Mucosa of rectum (tissue), 2 donors: ENCODE measurements around the gene MAMSTR.

Experiments used
- H3K27ac ChIP-seq, 2 donors: one replicate each; pipeline ENCODE4 v1.7.0; 2013; ENCODE audit warnings: inconsistent platforms in 2 of 2, low read depth in 2 of 2, low read length in 2 of 2
- H3K27me3 ChIP-seq, 2 donors: one replicate each; pipeline ENCODE4 v1.7.0; 2013; ENCODE audit warnings: low read length in 2 of 2; ENCODE audit not compliant: control insufficient read depth in 2 of 2, insufficient read depth in 2 of 2
- H3K36me3 ChIP-seq, 2 donors: one replicate each; pipeline ENCODE4 v1.7.0; 2013; ENCODE audit warnings: low read length in 2 of 2; ENCODE audit not compliant: control insufficient read depth in 2 of 2, insufficient read depth in 2 of 2
- H3K4me1 ChIP-seq, 2 donors: one replicate each; pipeline ENCODE4 v1.7.0; 2013; ENCODE audit warnings: low read length in 2 of 2, mild to moderate bottlenecking in 1 of 2; ENCODE audit not compliant: control insufficient read depth in 2 of 2, insufficient read depth in 2 of 2
- H3K4me3 ChIP-seq, 2 donors: one replicate each; pipeline ENCODE4 v1.7.0; 2013; ENCODE audit warnings: low read length in 2 of 2
- H3K9ac ChIP-seq, 2 donors: one replicate each; pipeline ENCODE4 v1.7.0; 2013; ENCODE audit warnings: low read length in 2 of 2, low read depth in 1 of 2, mild to moderate bottlenecking in 1 of 2
- H3K9me3 ChIP-seq, 2 donors: one replicate each; pipeline ENCODE4 v1.7.0; 2013; ENCODE audit warnings: low read length in 2 of 2; ENCODE audit not compliant: control insufficient read depth in 2 of 2
- donor health status: healthy.
- donor health status: Normal muscosa, but diverticular disease.

Gene MAMSTR

DNA sequence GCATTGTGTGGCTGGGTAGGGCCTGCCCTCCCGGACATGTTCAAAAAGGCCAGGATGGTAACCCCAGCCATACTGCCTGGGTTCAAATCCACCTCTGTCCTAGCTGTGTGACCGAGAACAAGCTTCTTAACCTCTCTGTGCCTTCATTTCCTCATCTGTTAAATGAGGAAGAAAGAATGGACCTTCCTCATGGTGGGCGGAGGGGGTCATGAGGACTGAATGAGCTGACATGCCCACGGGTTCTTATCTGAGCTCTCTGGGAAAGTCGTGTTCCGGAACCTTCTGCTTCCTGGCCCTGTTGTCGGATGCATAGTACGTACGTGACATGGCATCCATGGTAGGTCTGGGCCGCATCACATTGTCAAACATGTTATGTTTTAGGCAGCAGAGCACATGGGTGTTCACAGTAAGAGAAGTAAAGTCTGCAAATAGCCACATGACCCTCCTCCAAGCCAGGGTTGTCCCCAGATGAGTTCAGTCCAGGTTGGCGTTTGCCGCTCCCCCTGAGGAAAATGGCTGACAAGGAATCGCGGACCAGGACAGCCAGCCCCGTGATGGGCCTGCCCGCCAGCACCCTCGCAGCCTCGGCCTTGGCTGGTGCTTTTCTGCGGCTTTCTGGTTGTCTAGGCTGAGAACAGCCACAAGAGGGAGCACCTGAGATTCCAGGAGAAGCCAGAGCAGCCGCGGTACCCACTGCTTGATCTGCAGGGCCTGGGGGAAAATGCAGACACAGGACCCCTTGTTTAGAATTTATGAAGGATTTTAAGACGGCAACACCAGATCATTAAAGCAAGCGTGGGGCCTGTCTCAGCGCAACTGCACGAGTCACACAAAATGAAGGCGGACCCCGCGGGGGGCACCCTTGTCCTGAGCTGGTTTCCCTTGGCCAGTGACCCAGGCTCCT is 44.4 kb downstream of the MAMSTR start:
- H3K9me3 ChIP-seq, result no peaks in the 10 kb centered on the region
- no peaks in the 10 kb centered on the region for H3K36me3 ChIP-seq
- peaks cover 9 to 25% of the 10 kb centered on the region in 2 donors for H3K4me1 ChIP-seq
- H3K9ac ChIP-seq, result peak overlapping the region in 1 of 2 donors; percentile 11
- H3K4me3 ChIP-seq, result no peak overlapping the region
- no peaks in the 10 kb centered on the region for H3K27me3 ChIP-seq
- H3K27ac ChIP-seq, result no peak overlapping the region

DNA sequence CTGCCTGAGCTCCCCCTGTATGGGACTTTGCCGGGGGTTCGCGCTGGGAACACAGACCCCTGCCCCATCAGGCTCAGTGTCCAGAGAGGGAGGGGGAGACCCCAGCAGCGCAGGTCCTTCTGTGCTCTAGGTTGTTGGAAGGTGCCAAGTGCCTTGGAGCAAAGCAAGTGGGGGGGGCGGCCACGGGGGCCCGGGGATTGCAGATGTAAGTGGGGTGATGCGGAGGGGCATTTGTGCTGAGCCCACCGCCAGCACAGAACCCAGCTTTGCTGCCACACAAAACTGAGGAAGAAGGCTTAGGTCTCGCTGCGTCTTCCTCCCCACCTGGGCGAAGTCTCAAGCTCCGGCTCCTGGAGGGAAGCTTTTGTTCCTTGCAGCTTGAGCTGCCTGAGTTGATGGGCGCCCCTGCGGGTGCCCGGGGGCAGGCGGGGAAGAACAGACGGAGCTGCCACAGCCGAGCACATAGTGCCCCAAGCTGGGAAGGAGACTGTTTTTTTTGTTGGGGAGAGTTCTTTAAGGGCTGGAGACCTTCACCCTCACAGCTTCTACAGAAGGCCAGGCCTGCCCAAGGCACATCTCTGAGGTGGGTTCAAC is 45.2 kb downstream of the MAMSTR start:
- Histone ChIP-seq H3K4me1 (peaks cover 9 to 25% of the 10 kb centered on the region in 2 donors), H3K27ac (no peak overlapping the region), H3K4me3 (no peak overlapping the region), H3K9ac (no peak overlapping the region), H3K27me3 (no peaks in the 10 kb centered on the region), H3K36me3 (no peaks in the 10 kb centered on the region), H3K9me3 (no peaks in the 10 kb centered on the region)

DNA sequence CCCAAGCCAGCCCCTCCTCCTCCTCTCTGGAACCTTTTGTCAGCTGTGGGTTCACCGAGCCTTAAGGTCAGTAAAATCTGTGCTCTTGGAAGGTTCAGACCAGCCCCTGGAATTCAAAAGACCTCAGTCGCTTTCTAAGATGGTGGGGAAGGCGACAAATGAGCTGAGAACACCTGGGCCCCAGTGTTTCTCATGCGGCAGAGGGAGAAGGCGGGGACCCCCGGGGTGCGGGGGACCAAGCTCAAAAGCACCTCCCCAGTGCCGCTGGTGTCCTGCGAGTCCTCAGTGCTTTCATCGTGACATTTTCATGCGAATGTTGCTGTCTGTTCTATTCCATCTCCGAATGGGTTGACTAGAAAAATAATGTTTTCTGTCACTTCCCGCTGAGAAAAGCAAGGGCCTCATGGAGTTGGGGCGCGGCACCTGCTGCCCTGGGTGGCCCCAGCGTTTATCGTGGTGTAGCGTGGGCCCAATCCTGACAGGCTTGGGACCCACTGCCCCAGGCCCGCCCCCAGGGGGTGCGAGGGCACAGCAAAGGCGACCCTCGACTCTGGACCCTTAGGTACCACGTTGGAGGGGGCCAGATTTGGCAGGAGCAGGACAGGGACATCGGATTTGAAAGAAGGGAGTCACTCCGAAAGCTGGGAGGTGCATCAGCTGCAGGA is 46.0 kb downstream of the MAMSTR start:
- peaks cover 9 to 22% of the 10 kb centered on the region in 2 donors for H3K4me1 ChIP-seq
- H3K9ac ChIP-seq, result no peak overlapping the region
- H3K9me3 ChIP-seq, result no peaks in the 10 kb centered on the region
- H3K27me3 ChIP-seq, result no peaks in the 10 kb centered on the region
- H3K36me3 ChIP-seq, result no peaks in the 10 kb centered on the region
- no peak overlapping the region for H3K27ac ChIP-seq
- H3K4me3 ChIP-seq, result no peak overlapping the region

DNA sequence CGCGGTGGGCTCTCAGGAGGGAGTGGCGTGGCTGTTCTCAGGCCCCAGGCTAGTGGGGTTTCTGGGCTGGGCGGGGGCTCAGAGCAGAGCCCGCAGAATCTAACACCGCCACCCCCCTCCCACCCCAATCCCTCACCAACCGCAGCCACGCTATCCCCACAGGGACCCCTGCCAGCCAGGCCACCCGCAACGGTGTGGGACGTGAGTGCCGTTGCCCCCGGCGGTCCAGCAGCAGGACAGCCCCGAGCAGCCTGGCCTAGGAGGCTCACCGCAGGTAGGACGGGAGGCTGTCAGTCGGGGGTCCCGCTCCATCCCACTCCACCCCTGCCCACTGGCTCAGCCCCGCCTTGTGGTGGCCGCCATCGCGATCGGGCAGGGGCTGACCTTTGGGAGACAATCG is 46.5 kb downstream of the MAMSTR start, which contains the start of gene NTN5:
NTN5 (minus strand) TSS at position 24 of the 400 bp plus-strand sequence. CDS start 2,031 bp downstream, outside the sequence.
- Histone ChIP-seq H3K4me1 (peaks cover 5 to 18% of the 10 kb centered on the region in 2 donors), H3K36me3 (no peaks in the 10 kb centered on the region), H3K4me3 (no peak within 1 kb of the TSS), H3K27ac (no peak within 1 kb of the TSS), H3K9me3 (no peaks in the 10 kb centered on the region), H3K27me3 (no peaks in the 10 kb centered on the region), H3K9ac (no peak within 1 kb of the TSS)

DNA sequence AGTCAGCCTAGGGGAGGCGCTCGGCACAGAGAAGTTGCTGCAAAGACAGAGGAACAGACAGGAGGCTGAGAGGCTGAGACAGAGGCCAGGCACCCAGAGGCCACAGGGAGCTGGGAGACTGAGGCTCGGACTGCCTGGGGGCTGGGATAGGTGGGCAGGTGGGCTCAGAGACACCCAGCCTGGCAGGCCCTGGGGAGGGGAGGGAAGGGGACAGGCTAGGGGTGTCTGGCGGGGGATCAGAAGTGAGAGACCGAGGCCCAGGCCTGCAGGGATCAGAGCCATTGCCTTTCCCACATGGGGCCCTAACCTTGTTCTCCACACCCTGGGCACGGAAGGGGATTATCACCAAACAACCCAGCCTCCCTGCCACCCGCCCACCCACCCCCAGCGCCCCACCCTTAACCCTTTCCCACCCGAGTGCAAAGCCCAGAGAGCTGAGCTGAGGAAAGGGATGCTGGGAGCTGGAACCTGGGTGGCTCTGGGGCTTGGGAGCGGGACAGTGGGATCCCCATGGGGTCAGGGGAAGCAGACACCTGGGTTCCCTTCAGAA is 48.0 kb downstream of the MAMSTR start:
- Histone ChIP-seq H3K4me3 (no peak overlapping the region), H3K36me3 (no peaks in the 10 kb centered on the region), H3K9me3 (no peaks in the 10 kb centered on the region)

DNA sequence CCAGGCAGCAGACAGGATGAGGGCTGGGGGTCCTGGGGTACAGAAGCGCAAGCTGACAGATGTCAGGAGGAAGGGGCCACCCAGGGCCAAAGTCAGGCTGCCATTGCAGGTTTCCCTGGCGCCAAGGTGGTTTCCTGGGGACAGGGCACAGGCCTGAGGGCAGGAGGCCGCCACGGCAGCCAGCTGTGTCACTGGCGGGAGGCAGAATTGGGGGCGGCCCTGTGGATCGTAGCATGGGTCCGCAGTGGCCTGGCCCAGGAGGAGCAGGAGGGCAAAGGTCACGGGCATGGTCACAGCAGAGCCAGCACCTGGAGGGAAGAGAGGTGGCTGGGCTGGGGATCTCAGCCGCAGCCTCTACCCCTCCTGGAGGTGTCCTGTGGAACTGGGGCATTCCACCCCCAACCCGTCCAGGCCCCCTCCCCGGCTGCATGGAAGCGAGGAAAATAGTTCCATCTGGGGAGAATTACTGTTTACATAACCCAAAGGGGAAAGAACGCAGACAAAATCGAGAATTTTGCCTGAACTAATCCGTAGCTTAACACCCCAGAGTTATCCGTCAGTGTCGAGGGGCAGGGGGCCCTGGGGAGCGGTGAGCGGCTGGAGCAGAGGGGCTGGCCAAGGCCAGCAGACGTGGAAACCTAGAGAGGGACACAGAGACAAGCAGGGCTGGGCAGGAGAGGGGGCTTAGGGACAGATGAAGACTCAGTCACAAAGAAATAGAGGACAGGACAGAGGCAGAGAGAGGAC is 48.7 kb downstream of the MAMSTR start:
- H3K27ac ChIP-seq, result no peak overlapping the region
- H3K4me3 ChIP-seq, result no peak overlapping the region
- peaks cover 0 to 4% of the 10 kb centered on the region in 2 donors for H3K4me1 ChIP-seq
- H3K27me3 ChIP-seq, result no peaks in the 10 kb centered on the region
- no peaks in the 10 kb centered on the region for H3K36me3 ChIP-seq
- H3K9ac ChIP-seq, result no peak overlapping the region
- no peaks in the 10 kb centered on the region for H3K9me3 ChIP-seq

More for the DNA sequence above, 48.0 kb downstream of the MAMSTR start:
- no peak overlapping the region for H3K27ac ChIP-seq
- no peaks in the 10 kb centered on the region for H3K27me3 ChIP-seq
- H3K9ac ChIP-seq, result no peak overlapping the region
- peaks cover 0 to 5% of the 10 kb centered on the region in 2 donors for H3K4me1 ChIP-seq

DNA sequence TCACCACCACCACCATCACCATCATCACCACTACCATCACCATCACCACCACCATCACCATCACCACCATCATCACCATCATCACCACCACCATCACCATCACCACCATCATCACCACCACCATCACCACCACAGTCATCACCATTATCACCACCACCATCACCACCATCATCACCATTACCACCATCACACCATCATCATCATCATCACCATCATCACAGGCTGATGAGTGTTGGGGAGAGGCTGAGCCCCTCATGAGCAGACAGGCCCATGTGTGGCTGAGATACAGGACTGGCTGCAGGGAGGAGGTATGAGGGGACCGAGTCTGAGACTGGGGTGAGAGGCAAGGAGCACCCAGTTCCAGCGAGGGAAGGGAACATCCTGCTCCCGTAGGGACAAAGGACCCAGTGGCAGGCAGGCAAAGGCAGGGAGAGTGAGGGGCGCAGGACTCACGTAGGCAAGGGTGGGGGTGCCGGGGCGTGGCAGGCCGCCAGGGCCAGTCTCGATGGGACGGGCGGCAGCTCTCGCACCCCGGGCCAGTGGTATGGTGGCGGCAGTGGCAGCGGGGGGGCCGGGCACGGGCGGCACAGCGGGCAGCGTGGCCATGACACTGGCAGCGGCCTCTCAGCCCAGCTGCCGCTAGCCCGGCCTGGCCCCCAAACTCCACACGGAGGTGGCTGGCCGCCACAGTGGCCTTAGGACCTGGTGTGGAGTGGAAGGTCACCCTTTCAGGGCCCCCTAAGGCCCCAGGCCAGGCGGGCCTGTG is 49.4 kb downstream of the MAMSTR start:
- no peak overlapping the region for H3K27ac ChIP-seq

DNA sequence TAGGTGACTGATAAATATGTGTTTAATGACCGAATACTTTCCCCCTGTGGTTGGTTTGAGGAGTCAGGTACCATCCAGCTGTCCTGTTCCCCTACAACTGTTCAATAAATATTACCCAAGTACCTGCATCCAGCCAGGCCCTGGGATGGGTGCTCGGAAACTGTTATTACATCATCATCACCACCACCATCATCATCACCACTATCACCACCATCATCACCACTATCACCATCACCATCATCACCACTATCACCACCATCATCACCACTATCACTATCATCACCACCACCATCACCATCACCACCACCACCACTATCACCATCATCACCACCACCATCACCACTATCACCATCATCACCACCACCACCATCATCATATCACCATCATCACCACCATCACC is 50.8 kb downstream of the MAMSTR start:
- Histone ChIP-seq H3K4me1 (no peaks in the 10 kb centered on the region), H3K4me3 (no peak overlapping the region), H3K9ac (no peak overlapping the region), H3K9me3 (no peaks in the 10 kb centered on the region), H3K27ac (no peak overlapping the region), H3K27me3 (no peaks in the 10 kb centered on the region), H3K36me3 (no peaks in the 10 kb centered on the region)

More for the DNA sequence above, 49.4 kb downstream of the MAMSTR start:
- H3K4me3 ChIP-seq, result no peak overlapping the region
- no peak overlapping the region for H3K9ac ChIP-seq
- no peaks in the 10 kb centered on the region for H3K4me1 ChIP-seq
- H3K27me3 ChIP-seq, result no peaks in the 10 kb centered on the region
- H3K36me3 ChIP-seq, result no peaks in the 10 kb centered on the region
- no peaks in the 10 kb centered on the region for H3K9me3 ChIP-seq

DNA sequence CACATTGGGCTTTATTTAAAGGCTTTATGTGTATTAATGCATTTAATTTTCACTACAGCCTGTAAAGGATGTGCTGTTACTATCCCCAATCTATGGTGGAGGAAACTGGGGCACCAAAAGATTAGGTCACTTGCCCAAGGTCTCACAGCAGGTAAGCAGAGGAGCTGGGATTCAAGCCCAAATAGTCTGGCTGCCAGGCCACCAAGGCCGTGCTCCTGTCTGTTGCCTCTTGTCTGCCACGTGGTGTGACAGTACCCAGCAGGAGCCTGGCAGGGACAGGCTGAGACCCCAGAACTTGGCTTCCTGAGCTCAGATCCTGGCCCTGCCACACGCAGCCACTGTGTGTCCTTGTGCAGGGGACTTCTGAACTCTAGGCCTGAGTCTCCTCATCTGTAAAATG is 51.2 kb downstream of the MAMSTR start:
- Histone ChIP-seq H3K27me3 (no peaks in the 10 kb centered on the region), H3K36me3 (no peaks in the 10 kb centered on the region), H3K4me3 (no peak overlapping the region), H3K4me1 (no peaks in the 10 kb centered on the region), H3K9me3 (no peaks in the 10 kb centered on the region), H3K27ac (no peak overlapping the region), H3K9ac (no peak overlapping the region)
